ENCODE data around the gene MRAS.

Gene MRAS

DNA sequence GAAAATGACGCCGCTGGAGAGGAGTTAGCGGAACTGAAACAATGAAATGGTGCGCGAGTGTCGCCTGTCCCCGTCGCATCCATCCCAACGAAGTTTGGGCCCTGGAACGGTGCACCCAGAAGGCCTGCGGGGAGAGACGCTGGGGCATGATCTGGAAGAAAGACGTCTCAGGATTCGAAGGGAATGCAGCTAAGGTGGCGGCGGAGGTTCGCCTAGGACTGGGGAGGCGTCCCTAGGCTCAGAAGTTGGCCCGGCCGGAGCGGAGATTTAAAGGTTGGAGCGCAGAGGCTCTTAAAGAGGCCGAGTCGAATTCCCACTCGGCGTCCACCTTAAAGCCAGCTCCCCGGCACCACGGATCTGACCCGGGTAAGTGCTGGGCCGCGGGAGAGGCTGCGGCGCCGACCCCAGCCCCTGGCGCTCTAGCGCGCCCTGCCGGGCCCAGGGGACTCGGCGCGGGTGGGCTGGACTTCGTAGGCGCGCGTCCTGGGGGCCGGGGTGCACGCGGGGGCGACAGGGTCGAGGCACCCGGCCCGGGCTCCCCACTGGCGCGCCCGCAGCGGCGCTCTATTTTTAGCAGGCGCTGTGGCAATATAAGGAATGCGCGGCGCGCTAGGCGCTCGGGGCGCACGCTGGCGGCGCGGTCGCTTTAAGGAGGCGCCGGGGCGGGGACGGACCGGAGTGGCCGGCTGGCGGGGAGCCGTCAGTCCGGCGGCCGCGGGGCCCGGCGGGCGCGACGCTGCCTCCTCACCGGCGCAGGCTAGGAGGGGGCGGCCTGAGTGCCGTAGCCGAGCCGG is at the start of gene MRAS:
MRAS (plus strand) TSS at position 620 of the 794 bp plus-strand sequence. CDS start 24,305 bp downstream, outside the sequence.
- no peak for FAIRE-seq

- no peak for FAIRE-seq
These were observed 47.7 kb upstream of the MRAS start for GRCh38 chr3:138300647-138301046.

GRCh38 chr3:138303474-138303873 is 44.9 kb upstream of the MRAS start:
- FAIRE-seq, result no peak

DNA sequence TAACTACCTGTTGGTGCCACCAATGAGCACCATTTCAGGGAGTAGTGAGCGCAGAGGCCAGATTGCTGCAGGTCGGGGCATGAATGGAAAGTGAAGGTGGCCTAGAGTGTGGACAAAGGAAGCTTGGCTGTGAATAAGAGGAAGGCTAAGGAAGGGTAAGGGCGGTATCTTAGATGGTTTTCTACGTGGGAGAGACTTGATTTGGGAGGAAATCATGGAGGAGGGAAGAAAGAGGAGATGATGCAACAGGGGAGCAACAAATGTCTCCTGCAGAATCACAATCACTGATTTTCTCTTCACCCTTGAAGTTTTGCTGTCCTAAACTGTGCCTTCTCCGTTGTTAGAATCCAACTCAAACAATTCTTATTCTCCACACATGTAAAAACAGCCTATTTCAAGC is 40.5 kb upstream of the MRAS start:
- no peak for FAIRE-seq

DNA sequence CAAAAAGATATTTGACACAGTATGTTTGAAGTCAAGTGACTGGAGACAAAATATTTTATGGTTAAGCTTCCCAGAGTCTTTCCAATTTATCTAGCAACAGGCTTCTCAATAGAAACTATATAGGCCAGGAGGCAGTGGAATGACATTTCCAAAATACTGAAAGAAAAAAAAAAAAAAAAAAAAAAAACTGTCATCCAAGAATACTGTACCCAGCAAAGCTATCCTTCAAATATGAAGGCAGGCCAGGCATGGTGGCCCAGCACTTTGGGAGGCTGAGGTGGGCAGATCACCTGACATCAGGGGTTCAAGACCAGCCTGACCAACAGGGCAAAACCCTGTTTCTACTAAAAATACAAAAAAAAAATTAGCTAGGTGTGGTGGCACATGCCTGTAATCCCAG is 39.6 kb upstream of the MRAS start:
- no peak for FAIRE-seq

DNA sequence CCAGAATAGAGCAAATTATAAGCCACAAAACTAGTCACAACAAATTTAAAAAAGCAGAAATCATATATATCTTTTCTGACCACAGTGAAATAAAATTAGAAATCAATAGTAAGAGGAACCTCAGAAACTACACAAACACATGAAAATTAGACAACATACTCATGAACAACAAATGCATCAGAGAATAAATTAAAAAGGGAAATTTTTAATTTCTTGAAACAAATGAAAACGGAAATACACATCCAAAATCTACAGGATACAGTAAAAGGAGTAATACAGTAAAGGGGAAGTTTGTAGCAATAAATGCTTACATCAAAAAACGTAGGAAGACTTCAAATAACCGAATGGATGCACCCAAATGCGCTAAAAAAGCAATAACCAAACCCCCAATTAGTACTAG is 37.9 kb upstream of the MRAS start:
- FAIRE-seq, result no peak

DNA sequence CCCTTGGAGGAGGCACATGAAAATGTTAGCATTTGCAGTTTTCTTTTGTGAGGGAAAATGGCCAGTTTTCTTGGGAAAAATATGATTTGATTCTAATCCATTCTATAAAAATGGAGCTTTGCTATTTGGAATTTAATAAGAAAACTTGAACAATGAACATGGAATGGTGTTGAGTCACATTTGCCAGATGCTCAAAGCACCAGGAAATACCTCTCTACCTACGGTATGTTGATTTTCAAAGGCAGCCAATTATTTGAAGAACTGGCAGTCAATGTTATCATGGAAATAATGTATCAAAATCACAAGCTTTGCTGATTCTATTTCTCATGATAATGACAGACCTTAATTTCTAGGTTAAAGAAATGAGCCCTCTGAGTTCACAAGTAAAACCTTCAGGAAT is 33.6 kb upstream of the MRAS start:
- FAIRE-seq, result no peak

GRCh38 chr3:138317687-138318086 is 30.7 kb upstream of the MRAS start:
- no peak for FAIRE-seq

- FAIRE-seq, result no peak
These were observed 24.4 kb upstream of the MRAS start for GRCh38 chr3:138323971-138324370.

- FAIRE-seq, result no peak
These were observed 22.4 kb upstream of the MRAS start for GRCh38 chr3:138325990-138326389.

- no peak for FAIRE-seq
These were observed 21.3 kb upstream of the MRAS start for GRCh38 chr3:138326866-138327595.

DNA sequence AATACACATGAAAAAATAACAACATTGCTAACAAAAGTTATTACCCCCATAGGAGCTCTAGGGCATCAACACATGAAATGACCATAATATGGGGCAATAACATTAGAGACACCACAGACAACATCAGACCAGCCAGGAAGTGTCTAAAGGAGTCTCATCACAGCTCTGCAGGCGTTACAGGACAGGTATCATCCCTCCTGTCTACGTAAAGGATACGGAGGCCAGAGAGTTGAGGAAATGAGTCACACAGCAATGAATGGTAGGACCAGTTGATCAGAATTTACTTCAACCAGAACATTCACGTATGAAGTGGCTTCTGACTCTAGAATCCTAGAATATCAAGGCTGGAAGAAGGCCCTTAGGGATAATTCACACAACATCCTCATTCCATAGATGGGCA is 20.5 kb upstream of the MRAS start:
- no peak for FAIRE-seq

GRCh38 chr3:138328341-138328740 is 20.0 kb upstream of the MRAS start:
- no peak for FAIRE-seq

DNA sequence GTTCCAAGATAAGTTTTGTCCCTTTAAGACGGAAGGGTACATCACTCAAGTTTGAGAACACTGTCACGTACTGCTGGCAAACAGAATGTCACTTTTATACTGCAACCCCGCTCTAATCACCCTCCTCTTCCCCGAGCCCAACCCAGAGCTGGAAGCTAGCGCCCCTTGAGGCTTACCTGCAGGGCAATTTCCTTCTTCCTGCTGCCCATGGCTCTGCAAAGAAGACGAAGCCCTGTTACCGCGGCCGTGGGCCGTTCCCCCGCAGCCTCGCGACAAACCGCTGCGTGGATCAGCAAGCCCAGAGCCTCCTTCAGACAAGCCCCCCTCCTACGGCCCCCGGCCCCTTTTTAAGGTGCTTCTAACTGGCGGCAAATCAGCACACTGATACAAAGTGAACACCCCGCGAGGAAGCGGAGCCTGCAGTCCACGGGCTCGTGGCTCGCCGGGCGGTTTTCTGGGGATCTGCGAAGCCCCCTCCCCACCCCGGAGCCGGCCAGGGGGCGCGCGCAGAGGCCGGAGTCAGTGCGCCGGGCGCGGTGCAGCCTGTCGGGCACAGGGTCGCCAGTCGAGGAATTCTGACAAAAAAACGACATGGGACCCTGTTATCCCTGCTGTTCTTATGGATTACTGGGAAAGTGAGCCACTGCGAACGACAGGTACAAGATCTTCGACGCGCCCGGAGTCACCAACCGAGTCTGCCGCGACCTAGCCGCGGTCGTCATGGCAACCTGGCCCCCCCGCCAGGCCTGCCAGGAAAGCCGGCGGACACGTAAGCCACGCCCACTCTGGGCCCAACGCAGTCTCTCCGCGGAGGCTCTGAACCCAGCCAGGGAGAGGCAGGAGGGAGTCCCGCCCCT is 19.0 kb upstream of the MRAS start, which contains the start of gene NME9:
NME9 (minus strand) TSS at position 725 of the 857 bp plus-strand sequence; CDS start at position 209, 516 bp downstream.
- FAIRE-seq, result peak; percentile 80

- peak; percentile 33 for FAIRE-seq
These were observed 18.4 kb upstream of the MRAS start for GRCh38 chr3:138329984-138330293.

DNA sequence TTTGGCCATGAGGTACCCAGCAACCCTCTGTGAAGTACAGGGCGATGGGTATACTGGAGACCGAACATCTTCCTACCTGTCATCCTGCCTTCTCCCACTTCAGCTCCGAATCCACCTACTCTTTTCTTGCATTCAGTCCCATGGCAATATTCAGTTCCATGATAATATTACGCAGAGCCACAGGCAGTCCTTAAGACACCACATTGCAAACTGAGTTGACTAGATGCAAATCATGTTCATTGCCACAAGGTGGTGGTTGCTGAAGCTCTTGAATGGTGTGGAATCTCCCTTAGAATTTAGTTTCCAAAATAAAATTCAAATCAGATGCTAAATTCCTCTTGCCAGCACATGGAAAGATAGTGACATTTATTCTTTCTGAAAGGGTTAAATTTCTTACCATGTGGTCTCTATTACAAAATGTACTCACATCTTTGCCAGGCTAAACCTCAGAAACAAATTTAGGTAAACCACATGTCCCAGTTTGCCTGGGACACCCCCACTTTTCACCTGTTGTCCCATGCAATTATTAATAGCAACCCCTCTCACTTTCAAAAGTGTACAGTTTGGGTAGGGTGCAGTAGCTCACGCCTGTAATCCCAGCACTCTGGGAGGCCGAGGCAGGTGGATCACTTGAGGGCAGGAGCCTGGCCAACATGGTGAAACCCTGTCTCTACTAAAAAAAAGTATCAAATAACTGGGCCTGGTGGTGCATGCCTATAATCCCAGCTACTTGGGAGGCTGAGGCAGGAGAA is 17.1 kb upstream of the MRAS start:
- no peak for FAIRE-seq

- FAIRE-seq, result no peak
These were observed 15.8 kb upstream of the MRAS start for GRCh38 chr3:138332472-138333073.

DNA sequence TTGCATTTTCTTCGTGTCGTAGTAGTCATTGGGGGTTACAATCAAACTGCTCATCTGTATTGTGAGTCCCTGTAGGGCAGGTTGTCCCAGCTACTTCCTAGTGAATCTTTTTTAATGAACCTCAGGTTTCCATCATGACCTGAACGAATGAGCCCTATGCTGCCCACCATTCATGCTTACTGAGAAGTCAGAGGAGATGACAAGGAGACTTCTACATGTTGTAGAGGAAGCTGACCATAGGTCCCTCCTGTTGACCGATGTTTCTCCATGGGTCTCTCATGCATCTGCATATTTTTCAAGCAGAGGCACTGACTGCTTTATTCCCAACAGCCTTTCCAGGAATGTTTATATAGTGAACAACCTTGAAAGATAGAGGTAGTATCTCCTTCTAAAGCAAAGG is 13.8 kb upstream of the MRAS start:
- FAIRE-seq, result no peak

DNA sequence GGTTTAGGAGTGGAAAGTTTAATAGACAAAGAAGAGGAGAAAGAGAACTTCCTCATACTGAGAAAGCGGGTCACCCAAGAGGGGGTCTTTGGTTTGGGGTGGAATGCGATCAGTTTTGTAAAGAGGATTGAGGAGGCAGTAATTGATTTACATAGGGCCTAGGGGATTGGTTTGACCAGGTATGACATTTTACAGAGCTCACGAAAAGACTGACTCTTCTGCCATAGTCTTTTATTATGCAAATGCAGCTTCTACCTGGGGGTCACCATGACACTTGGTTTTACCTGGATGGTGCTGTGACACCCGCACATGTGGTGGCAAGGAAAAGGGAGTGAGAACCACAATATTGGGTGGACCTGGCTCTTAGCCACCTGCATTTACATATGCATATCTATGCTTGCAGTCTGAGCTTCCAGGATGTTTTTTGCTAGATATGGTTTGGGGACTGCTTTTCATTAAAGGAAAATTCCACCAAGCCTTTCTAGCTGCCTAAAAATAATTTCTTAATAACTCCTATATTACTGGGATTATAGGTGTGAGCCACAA is 11.9 kb upstream of the MRAS start:
- no peak for FAIRE-seq

- no peak for FAIRE-seq
These were observed 10.1 kb upstream of the MRAS start for GRCh38 chr3:138338244-138338643.

DNA sequence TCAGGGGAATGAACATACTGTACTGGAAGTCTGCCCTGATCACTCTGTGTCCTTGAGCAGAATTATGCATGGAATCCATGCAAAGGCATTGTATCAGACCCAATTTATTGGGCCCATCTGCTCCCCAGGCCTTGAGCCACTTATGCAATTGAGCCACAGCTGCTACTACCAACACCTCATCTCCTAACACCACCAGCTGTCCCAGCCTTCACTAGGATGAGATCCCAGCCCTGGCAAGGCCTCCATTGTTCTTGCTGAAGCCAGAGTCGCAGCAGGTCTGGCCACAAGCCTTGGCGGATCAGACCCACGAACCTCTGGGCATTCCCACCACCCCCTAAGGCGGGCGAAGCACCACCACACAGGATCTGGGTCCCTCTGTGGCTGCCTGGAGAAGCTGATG is 9.6 kb upstream of the MRAS start:
- no peak for FAIRE-seq

DNA sequence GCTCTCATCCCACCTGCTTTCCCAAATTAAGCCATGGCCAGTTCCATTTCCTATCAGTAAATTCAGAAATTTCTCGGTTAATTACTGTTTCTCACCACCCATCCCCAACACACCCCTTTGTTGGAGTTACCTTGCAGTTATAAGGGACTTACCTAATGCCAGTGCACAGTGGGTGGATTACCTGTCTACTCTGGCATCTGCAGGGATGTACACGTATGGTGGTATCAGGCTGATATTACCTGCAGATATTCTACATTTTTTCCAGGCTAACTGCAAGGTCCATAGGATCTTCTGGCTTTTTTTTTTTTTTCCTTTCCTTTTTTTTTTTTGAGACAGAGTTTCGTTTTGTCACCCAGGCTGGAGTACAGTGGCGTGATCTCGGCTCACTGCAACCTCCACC is 7.9 kb upstream of the MRAS start:
- FAIRE-seq, result no peak

Data from islet of Langerhans (tissue), 1 donor.